ENCODE data around the gene HMHB1.
"Not testable (repeated sequence)": the region's sequence is repeated elsewhere in the genome, so short reads cannot be mapped to it uniquely, and the experiment has no call there.

Gene HMHB1

GRCh38 chr5:143790457-143791112 is 21.4 kb upstream of the HMHB1 start:
- Mint-ChIP-seq H3K36me3 (no peaks in the 10 kb centered on the region), H3K9me3 (peaks cover 2% of the 10 kb centered on the region), H3K4me3 (no peak overlapping the region), H3K27me3 (no peaks in the 10 kb centered on the region), H3K27ac (no peak overlapping the region), H3K4me1 (peaks cover 11% of the 10 kb centered on the region)
- no peak for ATAC-seq

GRCh38 chr5:143791848-143792731 is 19.9 kb upstream of the HMHB1 start:
- peak; percentile 65 for ATAC-seq
- peak overlapping the region; percentile 74 for H3K4me3 Mint-ChIP-seq

GRCh38 chr5:143793249-143793648 is 18.7 kb upstream of the HMHB1 start:
- Mint-ChIP-seq H3K27me3 (no peaks in the 10 kb centered on the region), H3K36me3 (no peaks in the 10 kb centered on the region), H3K4me1 (peaks cover 11% of the 10 kb centered on the region), H3K9me3 (peaks cover 2% of the 10 kb centered on the region), H3K27ac (no peak overlapping the region), H3K4me3 (no peak overlapping the region)
- ATAC-seq = no peak

More at GRCh38 chr5:143791848-143792731, 19.9 kb upstream of the HMHB1 start:
- Mint-ChIP-seq H3K27ac (peak overlapping the region; percentile 85), H3K27me3 (no peaks in the 10 kb centered on the region), H3K36me3 (no peaks in the 10 kb centered on the region), H3K4me1 (peaks cover 11% of the 10 kb centered on the region), H3K9me3 (peaks cover 2% of the 10 kb centered on the region)

- Mint-ChIP-seq H3K9me3 (no peaks in the 10 kb centered on the region), H3K36me3 (no peaks in the 10 kb centered on the region), H3K27me3 (no peaks in the 10 kb centered on the region), H3K4me1 (peaks cover 29% of the 10 kb centered on the region), H3K4me3 (no peak overlapping the region), H3K27ac (no peak overlapping the region)
- no peak for ATAC-seq
Measured at GRCh38 chr5:143796125-143796524, 15.8 kb upstream of the HMHB1 start.

- H3K4me3 Mint-ChIP-seq = no peak overlapping the region
- ATAC-seq = no peak
Measured at GRCh38 chr5:143796753-143797152, 15.2 kb upstream of the HMHB1 start.

GRCh38 chr5:143800715-143801114 is 11.2 kb upstream of the HMHB1 start:
- Mint-ChIP-seq H3K4me1 (peaks cover 24% of the 10 kb centered on the region), H3K27ac (peak overlapping the region; percentile 43), H3K27me3 (no peaks in the 10 kb centered on the region), H3K9me3 (no peaks in the 10 kb centered on the region), H3K4me3 (peak overlapping the region; percentile 6), H3K36me3 (no peaks in the 10 kb centered on the region)
- ATAC-seq = no peak

More at GRCh38 chr5:143796753-143797152, 15.2 kb upstream of the HMHB1 start:
- Mint-ChIP-seq H3K9me3 (no peaks in the 10 kb centered on the region), H3K27ac (no peak overlapping the region), H3K36me3 (no peaks in the 10 kb centered on the region), H3K27me3 (no peaks in the 10 kb centered on the region), H3K4me1 (peaks cover 31% of the 10 kb centered on the region)

- no peaks in the 10 kb centered on the region for H3K9me3 Mint-ChIP-seq
- no peaks in the 10 kb centered on the region for H3K27me3 Mint-ChIP-seq
- peaks cover 31% of the 10 kb centered on the region for H3K4me1 Mint-ChIP-seq
- no peak overlapping the region for H3K4me3 Mint-ChIP-seq
- H3K27ac Mint-ChIP-seq = peak overlapping the region; percentile 43
- no peaks in the 10 kb centered on the region for H3K36me3 Mint-ChIP-seq
- ATAC-seq = no peak
Measured at GRCh38 chr5:143801252-143801939, 10.6 kb upstream of the HMHB1 start.

GRCh38 chr5:143805861-143806260 is 6.1 kb upstream of the HMHB1 start:
- Mint-ChIP-seq H3K9me3 (no peaks in the 10 kb centered on the region), H3K4me1 (peaks cover 22% of the 10 kb centered on the region), H3K36me3 (no peaks in the 10 kb centered on the region), H3K27me3 (no peaks in the 10 kb centered on the region), H3K27ac (no peak overlapping the region), H3K4me3 (no peak overlapping the region)
- ATAC-seq = no peak

GRCh38 chr5:143806579-143806978 is 5.4 kb upstream of the HMHB1 start:
- H3K9me3 Mint-ChIP-seq = no peaks in the 10 kb centered on the region
- ATAC-seq = peak; percentile 61

GRCh38 chr5:143807401-143807800 is 4.6 kb upstream of the HMHB1 start:
- no peaks in the 10 kb centered on the region for H3K36me3 Mint-ChIP-seq
- no peak overlapping the region for H3K27ac Mint-ChIP-seq
- H3K4me1 Mint-ChIP-seq = peaks cover 30% of the 10 kb centered on the region
- no peak overlapping the region for H3K4me3 Mint-ChIP-seq
- H3K27me3 Mint-ChIP-seq = peaks cover 12% of the 10 kb centered on the region
- no peaks in the 10 kb centered on the region for H3K9me3 Mint-ChIP-seq
- ATAC-seq = no peak

More at GRCh38 chr5:143806579-143806978, 5.4 kb upstream of the HMHB1 start:
- peaks cover 22% of the 10 kb centered on the region for H3K4me1 Mint-ChIP-seq
- no peaks in the 10 kb centered on the region for H3K36me3 Mint-ChIP-seq
- peaks cover 3% of the 10 kb centered on the region for H3K27me3 Mint-ChIP-seq
- H3K4me3 Mint-ChIP-seq = peak overlapping the region; percentile 34
- no peak overlapping the region for H3K27ac Mint-ChIP-seq

GRCh38 chr5:143816370-143816769 is 4.4 kb downstream of the HMHB1 start:
- not testable (repeated sequence) for H3K4me3 Mint-ChIP-seq, H3K36me3 Mint-ChIP-seq, H3K27ac Mint-ChIP-seq, H3K9me3 Mint-ChIP-seq, ATAC-seq
- Mint-ChIP-seq H3K27me3 (peaks cover 13% of the 10 kb centered on the region), H3K4me1 (peaks cover 22% of the 10 kb centered on the region)

- Mint-ChIP-seq H3K27ac (no peak overlapping the region), H3K4me3 (no peak overlapping the region), H3K4me1 (peaks cover 5% of the 10 kb centered on the region), H3K36me3 (no peaks in the 10 kb centered on the region), H3K27me3 (no peaks in the 10 kb centered on the region), H3K9me3 (no peaks in the 10 kb centered on the region)
- no peak for ATAC-seq
Measured at GRCh38 chr5:143819716-143820115, 7.8 kb downstream of the HMHB1 start.

GRCh38 chr5:143820451-143820850 is 8.5 kb downstream of the HMHB1 start:
- H3K4me1 Mint-ChIP-seq = peaks cover 5% of the 10 kb centered on the region
- H3K27ac Mint-ChIP-seq = no peak overlapping the region
- no peaks in the 10 kb centered on the region for H3K36me3 Mint-ChIP-seq
- H3K9me3 Mint-ChIP-seq = no peaks in the 10 kb centered on the region
- no peaks in the 10 kb centered on the region for H3K27me3 Mint-ChIP-seq
- no peak for ATAC-seq
- H3K4me3 Mint-ChIP-seq = no peak overlapping the region

- Mint-ChIP-seq H3K36me3 (no peaks in the 10 kb centered on the region), H3K9me3 (no peaks in the 10 kb centered on the region), H3K4me1 (peaks cover 10% of the 10 kb centered on the region), H3K27ac (no peak overlapping the region), H3K27me3 (no peaks in the 10 kb centered on the region), H3K4me3 (no peak overlapping the region)
- peak; percentile 88 for ATAC-seq
Measured at GRCh38 chr5:143824851-143825720, 13.1 kb downstream of the HMHB1 start.
